Stimulated activated CD8-positive, alpha-beta memory T cell treated with anti-CD3 and anti-CD28 coated beads, Interleukin-2, amount 100 ng/mL, for 48 hours (primary cell): Measurements from ENCODE around the gene HOGA1.
A peak's percentile ranks its signal among the peaks of the same experiment; 100 is the strongest.

Experiments used
- DNase-seq, 2 donors: peaks; one replicate each; pipeline ENCODE4 v3.0.0-alpha.2; 2020; ENCODE audit warnings: low read depth in 2 of 2

Gene HOGA1

DNA sequence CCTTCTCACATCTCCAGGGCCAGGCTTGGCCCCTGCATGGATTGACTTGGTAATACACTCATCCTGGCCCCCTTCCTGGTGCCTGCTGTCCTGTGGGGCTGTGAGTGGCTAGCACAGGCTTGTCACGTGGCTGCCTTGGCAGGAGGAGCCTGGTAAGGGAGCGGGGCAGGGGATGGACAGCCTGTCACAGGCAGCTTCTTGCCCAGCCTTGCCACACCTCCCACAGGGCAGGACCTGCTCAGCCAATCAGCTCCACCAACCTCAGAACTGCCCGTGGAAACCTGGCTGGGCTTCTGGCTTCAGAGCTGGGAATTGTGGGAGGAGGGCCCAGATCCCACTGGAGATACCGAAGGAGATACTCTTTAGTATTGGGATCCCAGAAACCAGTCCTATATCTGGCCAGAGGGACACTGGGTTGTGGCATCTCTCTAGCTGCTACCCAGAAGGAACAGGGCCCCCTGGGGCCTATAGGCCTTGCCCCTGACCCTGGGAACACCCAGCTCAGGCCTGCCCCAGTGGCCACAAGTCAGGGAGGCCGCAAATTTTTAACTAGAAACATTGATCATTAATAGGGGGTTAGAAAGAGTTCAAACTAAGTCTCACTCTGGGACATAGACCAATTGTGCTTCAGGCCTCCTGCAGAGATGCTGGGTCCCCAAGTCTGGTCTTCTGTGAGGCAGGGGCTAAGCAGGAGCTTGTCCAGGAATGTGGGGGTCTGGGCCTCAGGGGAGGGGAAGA lies at the start of gene HOGA1:
Gene HOGA1, plus strand, starts transcription at position 330 of the 738 bp plus-strand sequence. Its CDS starts 315 bp downstream, at position 645.
- no peak for DNase-seq

DNA sequence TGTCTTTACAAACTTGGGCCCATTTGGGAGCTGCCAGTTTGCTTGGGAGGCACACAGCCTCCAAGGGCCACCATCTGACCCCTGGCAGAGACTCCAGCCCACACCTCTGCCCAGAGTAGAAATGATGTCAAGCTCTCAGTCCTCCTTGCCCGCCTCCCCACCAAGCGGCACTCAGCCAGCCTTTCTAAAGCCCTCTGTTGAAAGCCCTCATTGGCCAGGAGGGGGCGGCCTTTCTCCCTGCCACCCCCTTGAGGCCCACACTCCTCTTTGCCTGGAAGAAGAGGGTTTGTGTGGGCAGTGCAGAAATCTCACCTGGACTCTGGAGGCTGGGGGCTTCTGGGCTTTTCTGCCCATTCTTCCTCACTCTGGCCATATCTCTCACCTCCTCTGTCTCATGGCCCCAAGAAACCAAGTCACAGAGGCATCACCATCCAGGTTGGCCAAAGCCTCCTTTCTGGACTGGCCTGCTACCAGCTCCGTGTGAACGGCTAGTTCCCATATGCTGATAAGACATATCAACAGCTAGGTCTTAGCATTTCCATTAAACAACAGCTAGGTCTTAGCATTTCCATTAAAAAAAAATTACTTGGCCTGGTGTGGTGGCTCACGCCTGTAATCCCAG lies 49.3 kb upstream of the HOGA1 start:
- peak in 1 of 2 donors; percentile 41 for DNase-seq

DNA sequence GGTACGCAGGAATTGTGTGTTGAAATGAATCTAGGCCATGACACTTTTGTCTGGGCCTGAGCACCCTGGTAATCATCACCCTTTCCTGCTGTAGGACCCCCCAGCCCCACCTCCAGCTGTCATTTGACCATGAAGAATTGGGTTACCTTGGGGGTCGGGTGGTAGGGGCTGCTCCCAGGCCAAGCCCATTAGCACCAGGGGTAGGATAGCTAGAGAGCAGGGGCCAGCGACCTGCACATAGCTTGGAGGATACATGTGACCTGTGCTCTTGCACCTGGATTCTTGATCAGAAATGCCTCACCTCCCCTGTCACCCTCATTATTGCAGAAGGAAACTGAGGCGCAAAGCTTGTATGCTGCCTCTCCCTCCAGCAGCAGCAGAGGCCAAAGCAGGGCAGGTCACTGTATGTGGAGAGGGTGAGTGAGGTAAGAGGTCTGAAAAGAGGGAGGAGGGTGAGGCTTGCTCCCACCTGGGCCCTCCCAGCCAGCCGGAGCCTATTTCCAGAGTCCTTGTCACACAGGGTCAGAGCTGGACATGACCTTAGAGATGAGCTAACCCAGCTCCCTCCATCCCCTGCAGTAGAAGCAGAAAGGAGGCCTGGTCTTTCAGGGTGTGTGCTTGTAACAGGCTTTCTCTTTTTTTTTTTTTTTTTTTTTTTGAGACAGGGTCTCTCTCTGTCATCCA lies 46.9 kb upstream of the HOGA1 start:
- no peak for DNase-seq

DNA sequence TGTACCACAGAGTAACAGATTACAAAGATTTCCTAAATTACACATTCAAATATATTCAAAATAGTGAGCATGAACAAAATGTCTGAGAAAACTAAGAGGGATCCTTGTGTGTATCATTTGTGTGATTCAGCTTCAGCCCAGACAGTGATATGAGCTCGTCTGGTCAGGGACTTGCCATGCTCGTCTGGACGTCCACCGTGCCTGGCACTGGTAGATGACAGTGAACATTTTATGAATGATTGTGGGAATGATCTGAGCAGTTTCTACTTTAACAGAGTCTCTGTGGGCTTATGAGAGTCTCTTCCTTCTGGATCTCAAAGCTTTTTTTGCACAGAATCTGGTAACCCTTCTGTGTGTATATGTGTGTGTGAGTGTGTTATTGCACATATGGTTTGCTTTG lies 45.8 kb upstream of the HOGA1 start:
- no peak for DNase-seq

DNA sequence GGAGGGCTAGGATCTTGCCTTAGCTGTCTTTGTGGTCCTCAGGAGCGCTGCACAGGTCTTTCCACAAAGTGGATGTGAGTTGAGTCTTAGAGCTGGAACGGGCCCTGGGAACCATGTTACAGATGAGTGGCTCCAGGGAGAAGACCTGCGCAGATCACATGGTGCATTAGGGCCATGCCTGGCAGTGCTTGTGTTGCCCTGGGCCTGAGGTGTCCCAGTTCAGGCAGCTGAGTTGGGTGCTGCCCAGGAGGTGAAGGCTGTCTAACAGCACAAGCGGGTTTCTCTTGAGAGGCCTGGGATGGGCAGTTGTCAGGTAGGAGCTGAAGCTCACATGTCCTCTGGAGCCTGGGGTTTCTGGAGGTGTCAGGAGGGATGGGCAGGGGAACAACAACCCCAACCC lies 45.4 kb upstream of the HOGA1 start:
- no peak for DNase-seq

DNA sequence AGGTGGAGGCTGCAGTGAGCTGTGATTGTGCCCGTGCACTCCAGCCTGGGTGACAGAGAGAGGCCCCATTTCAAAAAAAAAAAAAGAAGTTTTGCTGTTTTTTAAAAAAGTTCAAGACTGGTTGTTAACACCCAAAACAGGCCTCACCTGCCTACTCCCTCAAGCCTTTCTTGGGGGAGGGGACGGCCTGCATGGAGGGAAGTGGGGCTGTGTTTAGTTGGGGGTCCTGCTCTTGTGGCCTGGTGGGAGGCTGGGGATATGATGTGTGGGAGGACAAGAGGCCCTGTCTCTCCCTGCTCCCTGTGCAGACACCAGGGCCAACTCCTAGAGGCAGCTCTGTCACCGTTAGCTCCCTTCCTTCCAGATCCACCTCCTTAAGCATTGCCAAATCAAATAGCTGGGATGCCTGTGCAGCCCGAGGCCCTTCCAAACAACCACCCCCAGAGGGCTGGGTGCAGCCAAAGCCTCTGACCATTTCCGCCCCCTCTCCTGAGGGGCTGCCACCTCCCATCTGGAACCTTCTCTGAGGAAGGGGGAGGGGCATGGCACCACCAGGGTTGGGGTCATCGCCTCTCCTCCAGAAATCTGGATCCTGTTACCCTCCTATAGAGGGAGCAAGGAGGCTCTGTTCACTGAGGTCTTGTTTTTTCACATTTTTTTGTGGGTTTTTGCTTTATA lies 44.5 kb upstream of the HOGA1 start:
- no peak for DNase-seq

DNA sequence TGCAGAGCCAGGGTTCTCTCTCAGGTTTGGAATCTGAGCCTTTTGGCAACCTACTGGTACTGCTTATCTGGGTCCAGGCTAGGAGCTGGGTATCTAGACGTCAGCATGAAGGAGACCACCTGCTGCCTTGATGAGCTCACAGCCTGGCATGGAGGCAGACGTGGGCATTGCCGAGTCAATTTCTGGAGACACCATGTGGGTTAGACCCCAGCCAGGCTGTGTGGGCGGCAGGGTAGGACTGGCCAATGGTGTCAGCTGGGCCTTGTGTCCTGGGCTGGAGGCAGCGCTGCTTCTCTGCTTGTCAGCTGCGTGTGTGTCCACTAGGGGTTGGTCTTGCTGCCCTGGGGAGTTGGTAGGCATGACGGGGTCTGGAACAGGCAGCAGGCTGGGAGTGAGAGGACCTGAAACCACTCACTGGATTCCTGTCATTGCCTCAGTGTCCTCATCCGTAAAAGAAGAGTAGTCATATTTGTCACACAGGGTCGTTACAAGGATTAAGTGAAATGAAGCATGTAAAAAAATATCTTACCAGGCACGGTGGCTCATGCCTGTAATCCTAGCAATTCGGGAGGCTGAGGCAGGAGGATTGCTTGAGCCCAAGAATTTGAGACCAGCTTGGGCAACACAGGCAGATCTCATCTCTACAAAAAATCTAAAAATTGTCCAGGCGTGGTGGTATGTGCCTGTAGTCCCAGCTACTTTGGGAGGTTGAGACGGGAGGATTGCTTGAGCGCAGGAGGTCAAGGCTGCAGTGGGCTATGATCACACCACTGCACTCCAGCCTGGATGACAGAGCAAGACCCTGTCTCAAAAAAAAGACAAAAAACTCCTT lies 43.3 kb upstream of the HOGA1 start:
- DNase-seq, result no peak

DNA sequence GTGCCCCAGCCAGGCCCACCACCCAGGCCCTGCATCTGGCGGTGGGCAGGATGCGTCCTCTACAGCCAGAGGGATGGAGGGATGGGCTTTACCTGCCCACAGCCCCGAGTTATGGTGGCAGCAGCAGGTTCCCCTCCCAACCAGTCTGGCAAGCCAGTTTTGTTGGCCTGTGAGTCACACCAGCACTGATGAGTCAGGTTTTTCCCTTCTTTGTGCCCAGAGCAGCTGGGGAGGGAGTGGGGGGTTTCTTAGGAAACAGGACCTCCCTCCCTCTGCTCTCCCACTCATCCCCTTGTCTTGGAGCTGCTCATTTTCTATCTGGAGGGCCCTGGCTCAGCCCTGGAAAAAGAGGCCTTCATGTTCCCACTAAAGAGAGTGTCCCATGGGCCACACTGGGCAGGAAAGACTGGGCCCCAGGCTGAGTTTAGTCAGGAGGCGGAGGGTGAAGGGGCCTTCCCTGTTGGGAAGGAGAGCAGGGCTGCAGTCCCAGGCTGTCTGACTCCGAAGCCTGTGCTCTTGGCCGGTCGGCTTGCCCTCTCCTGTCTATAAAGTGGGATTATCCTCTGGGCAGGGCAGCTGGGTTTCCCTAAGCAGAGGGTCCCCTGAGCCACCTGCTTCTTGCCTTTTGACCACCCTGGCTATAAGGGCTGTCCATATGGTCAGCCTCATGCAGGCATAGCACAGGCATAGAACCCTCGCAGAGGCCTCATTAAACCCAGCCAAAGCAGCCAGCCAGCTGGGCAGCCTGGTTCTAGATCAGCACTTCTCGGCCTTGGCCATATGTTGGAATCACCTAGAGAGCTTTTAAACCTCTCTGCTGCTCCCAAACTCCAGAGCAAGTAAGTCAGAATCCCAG lies 41.8 kb upstream of the HOGA1 start:
- DNase-seq, result peak; percentile 23 to 35

DNA sequence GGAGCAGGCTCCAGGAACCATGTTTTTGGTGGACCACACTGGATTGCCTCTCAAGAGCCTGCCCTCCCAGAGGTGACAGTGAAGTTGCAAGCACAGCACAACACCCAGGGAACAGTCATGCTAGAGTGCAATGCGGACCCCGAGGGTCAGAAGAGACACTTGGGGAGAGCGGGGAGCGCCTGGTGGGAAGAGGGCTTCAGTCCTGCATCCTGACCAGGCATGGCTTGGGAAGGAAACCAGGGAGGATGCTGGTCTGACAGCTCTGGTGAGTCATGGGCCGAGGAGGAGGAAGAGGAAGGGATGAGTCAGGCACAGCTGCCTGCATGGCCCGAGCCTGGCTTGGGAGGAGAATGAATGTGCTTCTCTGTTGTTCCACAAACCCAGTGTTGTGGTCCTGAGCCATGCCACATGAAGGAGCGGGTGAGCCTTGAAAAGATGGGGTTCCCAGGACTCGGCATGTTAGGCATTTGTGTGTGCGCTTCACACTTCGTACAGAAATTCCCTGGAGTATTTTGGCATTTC lies 41.1 kb upstream of the HOGA1 start:
- peak; percentile 27 to 48 for DNase-seq

DNA sequence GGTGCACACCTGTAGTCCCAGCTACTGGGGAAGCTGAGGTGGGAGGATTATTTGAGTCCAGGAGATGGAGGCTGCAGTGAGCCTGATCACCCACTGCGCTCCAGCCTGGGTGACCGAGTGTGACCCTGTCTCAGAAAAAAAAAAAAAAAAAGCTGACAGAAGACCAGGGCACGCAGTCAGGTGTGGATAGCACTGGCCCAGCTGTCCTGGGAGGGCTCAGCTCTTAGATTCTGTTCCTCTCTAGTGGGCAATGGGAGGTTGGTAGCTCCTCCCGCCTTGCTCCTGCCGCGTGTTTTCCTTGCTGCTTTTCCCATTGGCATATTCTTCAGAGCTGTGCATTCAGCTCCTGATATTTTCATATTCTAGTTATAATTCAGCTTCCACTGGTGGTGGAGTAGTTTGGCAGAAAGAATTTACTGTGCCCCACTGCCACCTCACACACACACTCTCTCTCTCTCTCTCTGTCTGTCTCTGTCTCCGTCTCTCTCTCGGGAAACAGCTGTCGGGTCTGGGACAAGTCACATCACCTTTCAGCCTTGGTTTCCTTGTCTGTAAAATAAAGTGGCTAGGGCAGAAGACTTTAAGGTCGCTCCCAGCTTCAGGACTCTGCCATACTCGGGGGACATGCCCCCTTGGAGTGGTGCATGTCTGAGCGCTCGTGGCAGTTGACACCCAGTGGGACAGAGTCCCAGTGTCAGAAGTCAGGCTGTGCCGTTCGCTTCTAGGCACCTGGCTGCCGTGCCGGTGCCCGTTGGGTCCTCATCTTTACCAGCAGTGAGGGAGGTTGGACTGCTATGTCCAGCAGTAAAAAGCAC lies 37.5 kb upstream of the HOGA1 start:
- no peak for DNase-seq

DNA sequence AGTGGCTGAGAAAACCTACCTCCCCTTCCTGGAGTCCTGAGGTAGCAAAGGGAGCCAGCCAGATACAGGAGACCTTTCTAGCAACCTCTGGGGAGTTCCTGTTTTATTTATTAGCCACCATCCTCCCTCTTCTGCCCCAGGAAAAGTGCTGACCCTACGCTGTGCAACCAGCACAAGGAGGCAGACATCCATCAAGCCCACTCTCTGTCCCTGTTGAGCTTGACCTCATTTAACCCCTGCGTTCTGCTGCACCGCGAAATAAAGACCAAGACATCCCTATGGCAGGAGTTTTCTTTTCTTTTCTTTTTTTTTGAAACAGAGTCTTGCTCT lies 37.0 kb upstream of the HOGA1 start:
- DNase-seq, result no peak

DNA sequence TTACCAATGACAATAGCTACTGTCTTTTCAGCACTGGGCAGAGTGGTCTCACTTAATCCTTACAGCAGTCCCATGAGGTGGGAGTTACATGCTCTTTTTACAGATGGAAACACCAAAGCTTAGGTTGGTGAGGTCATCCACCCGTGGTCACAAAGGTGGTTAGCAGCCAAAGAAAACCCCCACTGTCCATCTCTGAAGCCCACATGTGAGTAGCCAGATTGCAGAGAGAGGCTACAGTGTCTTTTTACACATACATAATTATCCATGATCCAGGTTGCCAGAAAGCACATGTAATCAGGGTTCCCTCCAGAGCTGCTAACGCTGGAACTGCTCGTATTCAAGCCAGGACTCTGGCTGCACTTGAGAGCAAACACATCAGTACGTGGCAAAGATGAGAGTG lies 36.2 kb upstream of the HOGA1 start:
- DNase-seq, result no peak

DNA sequence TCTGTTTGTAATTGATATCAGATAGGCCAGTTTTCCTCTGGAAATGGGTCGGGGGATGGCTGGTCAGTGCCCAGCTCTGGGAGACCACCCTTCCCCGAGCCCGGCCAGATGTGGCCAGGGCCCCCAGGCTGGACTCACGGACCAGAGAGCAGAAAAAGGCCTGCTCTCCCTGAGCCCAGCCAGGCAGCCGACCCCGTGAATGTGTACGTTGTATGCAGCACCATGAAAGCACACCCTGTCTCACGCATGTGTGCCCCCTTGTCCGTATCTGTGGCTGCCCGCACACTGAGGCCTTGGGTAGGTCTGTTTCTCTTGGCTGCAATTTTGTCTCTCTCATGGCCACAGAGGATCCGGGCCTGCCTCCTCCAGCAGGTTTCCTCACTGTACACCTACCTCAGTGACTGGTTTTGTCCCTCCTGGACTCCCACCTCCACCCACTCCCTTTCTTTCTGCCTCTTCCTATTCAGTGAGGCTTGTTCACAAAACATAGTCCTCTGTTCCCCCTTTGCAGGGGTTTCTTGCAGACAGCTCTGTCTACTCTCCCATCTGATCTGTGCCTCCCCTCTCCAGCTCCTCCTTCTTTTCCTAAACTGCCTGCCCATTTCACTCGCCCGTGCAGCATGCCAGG lies 35.2 kb upstream of the HOGA1 start:
- no peak for DNase-seq

DNA sequence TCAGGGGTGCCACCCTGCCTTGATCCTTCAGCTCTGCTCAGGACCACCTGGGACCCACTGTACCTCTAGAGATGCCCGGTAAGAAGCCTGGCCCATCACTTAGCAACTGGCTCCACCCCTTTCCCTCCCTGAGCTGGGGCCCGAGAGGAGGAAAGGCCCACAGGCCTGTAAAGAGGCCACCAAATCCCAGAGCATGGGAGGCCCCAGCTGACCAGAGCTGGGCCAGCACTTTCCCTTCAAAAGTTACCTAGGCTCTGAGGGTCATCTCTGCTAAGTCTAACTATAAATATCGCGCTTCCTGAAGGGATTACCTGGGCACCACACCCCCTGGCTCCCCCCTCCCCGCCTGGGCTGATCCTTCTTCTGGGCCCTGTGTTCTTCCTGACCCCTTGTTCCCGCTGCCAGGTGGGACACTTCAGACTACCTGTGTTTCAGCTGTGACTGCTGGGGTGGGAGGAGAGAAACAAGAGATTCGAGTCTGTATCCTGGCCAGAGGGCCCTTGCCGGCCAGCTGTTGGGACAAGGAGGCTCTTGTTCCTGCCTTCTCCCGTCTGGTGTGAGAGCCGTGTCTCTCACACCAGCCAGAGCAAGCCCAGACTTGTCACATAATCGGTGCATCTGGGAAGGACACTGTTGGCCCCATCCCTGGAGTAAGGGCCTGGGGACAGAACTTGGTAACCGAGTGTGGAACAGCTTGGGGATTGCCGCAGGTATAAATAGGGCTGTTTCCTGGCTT lies 34.4 kb upstream of the HOGA1 start:
- DNase-seq, result no peak

DNA sequence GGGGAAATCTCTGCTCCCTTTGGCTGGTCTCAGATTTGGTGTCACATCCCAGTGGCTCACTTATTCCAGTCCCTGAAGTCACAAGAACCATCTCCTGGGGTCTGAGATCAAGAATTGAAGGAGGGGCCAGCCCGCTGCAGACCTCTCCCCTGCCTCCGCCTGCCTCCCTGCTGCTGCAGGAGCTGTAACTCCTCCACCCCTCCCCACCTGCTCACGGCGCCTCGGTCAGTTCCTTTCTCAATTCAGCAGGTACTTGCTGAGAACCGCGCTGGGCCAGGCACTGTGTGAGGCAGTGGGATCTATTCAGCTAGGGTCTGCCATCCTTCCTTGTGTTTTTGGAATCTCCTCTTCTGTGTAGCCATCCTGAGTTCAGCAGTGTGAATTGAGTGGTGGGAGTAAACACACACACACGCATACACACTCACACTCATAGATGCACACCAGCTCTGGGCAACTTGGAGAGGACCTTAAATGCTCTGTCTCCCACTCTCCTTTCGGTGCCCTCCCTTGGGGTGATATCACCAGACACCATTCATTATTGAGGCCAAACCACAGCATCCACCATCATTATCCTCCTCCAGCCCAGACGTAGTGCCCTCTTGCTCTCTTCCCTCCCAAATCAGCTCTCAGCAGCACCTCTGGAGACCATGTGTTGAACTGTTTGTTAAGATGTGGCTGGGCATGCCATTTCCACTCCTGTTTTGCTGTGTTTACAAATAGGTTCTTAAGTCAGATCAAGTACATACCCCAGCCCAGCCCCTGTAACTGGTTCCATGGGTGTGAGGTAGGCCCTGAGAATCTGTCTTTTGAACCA lies 33.6 kb upstream of the HOGA1 start:
- no peak for DNase-seq

DNA sequence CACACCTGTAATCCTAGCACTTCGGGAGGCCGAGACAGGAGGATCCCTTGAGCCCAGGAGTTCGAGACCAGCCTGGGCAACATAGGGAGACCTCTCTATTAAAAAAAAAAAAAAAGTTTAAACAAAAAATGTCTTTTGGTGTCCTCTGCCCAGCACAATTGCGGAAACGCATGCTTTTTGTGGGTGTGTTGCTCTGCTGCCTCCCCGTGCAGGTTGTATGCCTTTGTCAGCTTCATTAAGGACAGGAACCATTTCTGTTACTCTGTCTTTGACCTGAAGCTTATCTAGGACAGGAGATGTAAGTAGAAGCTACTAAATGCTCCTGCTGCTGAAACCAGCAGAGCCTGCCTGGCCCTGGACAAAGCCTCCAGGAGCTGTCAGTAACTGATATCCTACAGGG lies 32.9 kb upstream of the HOGA1 start:
- no peak for DNase-seq

DNA sequence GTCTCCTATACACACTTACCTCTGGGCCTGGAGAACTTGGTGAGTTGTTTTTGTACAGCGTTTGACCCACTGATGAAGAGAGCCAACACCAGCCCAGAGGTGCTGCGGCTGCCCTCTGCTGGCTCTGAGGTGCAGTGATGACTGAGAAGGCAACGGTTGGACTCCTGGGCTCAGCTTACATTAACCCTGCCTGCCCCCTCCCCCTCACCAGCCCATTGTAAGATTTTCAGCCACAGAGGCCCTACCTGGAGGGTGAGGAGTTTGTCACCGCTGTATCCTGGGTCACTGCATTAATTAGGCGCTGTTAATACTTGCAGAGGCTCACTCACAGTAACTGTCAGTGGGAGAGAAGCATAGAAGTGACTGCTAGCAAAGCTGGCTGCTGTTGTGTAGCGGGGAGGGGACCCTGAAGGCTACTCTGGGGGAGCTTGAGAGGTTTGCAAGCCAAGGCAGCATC lies 30.6 kb upstream of the HOGA1 start:
- DNase-seq, result peak; percentile 45 to 52
